Activated CD4-positive, alpha-beta T cell treated with anti-CD3 and anti-CD28 coated beads, Interleukin-2, amount 50 U/mL, for 16 hours (primary cell): ENCODE results near the gene TOP1.

Experiments
- DNase-seq: peaks from one replicate; pipeline ENCODE4 v3.0.0-alpha.2; 2020

Gene TOP1

DNA sequence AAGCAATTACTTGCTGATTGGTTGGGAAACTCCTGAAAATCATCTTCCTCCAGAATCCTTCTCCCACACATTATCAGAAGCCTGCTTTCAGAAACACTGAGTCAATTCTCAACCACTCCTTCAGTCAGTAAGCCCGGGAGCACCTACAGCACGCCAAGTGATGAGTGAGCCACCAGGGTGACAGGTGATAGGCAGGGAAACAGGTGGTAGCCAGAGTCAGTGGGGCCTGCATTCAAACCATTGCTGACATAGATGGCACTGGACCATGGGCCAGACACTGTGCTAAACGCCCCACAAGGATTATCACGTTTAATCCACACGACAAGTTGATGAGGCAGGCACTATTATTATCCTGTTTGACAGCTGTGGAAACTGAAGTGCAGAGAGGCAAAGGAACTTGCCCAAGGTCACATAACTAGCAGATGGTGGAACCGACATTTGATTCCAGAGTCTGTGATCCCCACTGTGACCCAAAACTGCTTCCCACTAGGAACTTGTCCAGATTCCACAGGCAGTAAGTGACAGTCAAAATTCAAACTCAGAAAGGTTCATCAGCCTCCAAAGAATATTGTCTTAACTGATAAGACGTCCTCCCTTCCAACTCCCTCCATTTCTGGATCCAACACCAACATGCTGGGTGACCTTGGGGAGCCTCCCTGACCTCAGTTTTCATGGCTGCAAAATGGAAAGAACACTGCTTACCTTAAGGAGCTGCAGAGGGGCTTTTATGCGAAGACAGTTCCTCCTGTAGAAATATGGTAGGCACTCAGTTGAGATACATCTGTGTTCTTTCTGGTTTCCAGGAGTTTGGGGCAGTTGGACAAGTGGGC lies 23.9 kb upstream of the TOP1 start:
- DNase-seq, result peak; percentile 32

DNA sequence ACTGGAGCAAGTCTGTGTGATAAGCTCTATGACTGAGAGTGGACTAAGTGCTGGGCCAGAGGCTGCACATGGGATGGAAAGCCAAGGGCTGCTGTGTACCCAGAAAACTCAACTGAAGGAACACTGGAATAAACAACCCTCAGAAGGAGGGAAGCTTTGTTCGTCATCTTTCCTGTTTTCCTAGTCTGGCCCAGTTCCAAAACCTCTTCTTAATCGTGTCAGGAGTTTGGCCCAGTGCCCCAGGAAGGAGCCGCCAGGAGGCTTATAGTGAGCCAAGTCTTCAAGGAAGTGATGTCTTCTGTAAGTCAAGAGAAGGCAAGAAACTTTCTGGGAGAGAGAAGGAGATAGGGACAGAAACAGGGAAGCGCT lies 23.3 kb upstream of the TOP1 start:
- no peak for DNase-seq

DNA sequence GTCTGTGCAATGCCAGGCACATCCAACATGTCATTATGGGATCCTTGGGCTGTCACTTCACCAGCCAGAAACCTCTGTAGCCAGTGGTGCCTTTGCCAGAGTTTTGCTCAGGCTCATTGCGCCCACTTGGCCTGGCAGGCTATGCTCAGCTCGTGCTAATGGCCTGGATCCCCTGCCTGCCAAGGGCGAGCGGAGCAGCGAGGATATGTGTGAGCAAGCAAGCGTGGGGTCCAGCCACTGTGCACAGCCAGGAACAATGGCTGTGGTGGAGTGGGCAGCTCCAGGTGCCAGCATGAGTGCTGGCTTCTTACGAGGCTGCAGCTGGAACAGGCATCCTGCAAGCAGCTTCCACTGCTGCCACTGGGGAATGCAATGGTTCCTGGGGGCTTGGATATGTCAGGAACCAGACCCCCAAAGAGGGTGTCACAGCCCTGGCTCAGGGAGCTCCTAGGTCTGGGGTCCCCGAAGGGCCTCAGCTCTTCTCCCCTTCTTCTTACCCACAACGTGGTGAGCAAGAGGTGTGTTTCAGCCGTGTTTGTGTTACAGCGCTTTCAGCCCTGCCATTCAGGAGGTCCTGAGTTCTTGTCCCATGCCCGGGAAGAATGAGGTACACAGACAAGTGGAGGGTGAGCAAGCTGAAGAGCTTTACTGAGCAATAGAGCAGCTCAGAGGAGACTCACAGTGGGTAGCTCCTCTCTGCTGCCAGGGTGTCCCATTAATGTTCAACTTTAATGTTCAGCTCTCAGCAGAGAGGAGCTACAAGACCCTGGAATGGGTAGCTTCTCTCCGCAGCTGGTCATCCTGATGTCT lies 22.3 kb upstream of the TOP1 start:
- DNase-seq, result no peak

DNA sequence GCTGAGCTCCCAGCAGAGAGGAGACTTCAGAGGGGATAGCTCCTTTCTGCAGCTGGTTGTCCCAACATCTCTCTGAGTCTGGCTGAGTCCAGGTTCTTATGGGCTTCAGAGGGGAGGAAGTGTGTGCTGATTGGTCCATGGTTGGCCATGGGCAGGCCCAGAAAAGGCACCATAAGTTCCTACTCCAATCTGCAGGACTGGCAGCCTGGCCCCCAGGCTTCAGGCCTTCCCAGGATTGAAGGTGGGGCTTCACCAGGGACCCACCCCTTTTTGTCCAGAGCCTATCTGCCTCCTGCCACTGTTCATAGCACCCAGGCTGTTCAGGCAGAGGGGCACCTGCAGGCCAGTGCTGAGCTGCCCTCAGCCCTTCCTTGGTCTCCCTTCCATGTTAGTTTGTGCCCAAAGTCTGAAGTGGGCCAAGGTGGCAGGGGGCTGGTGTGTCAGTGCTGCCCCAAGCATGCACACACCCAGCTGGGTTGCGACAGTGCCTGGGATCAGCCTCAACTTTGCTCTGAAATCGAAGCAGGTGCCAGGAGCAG lies 21.6 kb upstream of the TOP1 start:
- DNase-seq, result no peak

DNA sequence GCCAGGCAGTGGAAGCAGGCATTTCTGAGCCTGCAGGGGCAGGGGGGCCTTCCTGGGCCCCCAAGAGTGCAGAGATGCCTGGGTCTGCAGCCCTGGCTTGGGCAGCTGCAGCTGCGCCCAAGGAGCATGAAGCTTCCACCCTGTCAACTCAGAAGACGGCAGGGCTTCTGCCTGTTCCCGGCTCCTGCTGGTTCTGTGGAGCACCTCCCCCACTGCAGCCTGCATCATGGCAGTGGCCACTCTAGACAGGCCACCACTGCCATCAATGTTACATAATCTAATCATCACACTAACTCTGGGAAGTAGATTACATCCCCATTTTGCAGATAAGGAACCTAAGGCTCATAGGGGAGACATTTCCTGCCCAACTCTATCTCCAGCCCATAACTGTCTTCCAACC lies 21.1 kb upstream of the TOP1 start:
- no peak for DNase-seq

DNA sequence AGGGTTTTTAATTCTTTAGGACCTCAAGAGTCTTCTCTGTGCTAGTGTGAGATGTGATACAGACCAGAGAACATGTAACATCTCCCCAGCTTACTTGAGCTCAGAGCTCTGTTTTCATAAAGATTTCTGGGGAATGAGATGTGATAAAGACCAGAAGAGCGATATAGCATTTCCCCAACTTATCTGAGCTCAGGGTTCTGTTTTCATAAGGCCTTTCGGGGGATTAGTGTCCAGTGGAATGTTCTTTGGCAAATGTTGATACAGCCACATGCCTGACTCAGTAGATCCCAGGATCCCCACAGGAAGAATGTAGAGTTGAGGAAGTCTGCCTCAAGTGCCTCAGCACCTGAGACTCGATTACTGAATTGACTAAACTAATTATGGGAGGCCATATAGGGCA lies 18.7 kb upstream of the TOP1 start:
- DNase-seq, result no peak

DNA sequence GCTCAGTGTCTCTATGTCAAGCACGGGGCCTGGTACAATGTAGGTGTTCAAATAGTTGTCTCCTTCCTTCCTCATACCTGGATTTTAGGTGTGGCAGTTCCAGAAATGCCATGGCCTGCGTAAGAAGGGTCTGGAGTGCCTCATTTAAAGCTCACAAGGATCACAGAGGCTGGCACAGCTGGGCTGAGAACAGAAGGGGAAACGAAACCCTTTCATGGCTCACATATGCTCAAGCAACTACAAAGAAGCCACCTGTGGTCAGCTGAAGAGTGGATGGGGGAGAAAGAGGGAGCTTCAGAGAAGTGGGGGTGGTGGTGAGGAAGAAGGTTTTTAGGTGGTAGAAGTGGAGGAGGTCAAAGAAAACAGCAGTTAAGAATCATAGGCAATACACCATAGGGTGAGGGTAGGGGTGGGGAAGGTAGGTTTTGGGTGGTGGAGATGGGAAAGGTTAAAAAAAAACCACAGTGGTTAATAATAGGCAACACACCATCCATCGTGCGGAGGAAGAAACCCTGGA lies 17.0 kb upstream of the TOP1 start:
- DNase-seq, result no peak

DNA sequence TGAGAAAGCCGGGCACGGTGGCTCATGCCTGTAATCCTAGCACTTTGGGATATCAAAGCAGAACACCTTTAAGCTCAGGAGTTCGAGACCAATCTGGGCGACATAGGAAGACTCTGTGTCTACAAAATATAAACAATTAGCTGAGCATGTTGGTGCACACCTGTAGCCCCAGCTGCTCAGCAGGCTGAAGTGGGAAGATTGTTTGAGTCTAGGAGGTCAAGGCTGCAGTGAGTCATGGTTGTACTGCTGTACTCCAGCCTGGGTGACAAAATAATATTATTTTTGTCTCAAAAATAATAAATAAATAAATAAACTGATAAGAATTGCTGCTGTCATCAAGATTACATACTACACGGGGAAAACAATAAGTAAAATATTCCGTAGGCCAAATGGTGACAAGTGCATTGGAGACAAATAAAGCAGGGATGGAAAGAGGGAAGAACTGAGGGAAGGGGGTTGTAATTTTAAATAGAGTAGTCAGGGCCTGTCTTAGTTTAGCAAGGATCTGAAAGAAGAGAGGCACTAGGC lies 14.0 kb upstream of the TOP1 start:
- DNase-seq, result no peak

DNA sequence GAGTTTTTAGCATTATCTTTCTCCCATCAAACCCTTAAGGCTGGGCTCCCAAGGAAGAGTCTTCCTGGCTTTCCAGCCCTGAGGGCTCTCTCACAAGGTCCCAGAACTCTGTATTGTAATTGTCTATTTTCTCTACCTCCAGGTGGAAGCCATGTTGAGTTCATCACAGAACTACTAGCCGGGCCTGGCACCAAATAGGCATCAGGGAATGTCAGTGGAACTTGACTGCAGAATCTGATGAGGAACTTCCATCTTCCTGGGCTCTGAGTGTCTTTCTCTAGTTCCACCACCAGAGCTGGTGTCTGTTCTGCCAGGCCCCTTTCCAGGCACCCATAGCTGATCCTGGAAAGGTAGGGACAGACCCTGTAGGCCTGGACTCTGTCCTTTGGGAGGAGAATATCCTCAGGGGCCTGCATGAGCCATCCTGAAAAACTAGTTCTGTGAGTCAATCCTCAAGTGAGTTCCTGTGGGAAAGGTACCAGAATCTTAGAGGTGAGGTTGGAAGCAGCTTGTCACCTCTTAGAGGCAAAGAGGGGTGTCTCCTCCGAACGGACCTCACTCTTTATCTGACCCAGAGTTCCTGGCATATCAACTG lies 11.1 kb upstream of the TOP1 start:
- DNase-seq, result no peak

DNA sequence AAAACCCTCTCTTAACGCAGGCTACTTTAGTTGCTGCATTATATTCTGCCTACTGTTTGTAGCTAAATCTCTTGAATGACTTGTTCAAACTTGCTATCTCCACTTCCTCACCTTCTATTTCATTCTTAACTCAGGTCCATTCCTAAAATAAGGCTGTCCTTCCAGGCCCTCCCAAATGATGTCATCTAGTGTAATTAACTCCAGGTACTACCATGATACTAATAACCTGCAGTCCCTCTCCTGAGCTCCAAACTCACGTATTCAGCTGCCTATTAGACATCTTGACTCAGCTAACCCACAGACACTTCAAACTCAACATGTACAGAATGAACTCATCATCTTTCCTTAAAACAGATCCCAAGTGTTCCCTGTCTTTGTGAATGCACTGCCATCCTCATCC lies 10.5 kb upstream of the TOP1 start:
- no peak for DNase-seq

DNA sequence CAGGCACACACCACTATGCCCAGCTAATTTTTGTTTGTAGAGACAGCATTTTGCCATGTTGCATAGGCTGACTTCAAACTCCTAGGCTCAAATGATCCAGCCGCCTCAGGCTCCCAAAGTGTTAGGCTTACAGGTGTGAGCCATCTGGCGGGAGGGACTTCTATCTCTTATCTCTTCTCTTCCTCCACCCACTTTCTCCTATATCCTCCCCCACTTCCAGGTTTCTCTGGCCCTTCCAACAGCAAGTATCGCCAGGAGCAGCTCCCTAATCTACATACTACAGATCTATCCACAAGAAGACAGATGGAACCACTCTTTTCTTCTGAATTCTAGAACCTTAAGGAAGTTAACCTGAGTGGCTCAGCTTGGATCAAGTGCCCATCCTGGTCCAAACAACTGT lies 5.1 kb upstream of the TOP1 start:
- DNase-seq, result no peak

DNA sequence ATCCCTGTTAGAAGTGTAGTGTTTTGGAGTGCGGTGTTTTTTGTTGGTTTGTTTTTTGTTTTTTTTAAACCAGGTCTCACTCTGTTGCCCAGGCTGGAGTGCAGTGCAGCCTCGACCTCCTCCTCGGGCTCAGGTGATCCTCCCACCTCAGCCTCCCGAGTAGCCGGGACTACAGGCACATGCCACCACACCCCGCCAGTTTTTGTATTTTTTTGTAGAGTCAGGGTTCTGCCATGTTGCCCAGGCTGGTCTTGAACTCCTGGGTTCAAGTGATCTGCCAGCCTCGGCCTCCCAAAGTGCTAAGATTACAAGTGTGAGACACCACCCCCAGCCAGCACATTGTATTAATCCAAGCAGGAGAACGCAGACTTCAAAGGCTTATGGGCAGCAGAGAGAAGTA lies 1.3 kb upstream of the TOP1 start:
- no peak for DNase-seq

DNA sequence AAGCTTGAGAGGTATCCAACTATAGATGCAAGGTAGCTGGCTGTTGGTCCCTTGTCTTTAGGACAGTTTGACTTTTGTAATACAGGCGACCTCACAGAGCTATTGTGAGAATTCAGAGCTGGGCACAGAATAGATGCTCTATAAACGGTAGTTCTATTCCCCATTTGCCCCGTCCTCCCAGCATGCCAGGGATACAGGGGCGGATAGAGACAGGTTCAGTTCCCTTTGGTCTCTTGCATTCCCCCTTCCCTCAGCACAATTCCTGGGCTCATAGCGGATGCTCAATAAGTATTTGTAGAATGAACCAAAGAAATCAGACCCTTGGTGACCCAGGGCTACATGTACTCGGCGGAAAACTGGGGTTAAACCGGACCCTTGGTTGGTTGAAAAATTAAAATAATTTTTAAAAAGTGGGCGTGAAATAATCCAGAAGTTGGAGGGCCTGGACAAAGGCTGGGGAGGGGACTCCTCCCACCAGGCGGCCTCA lies 707 bp upstream of the TOP1 start:
- no peak for DNase-seq

DNA sequence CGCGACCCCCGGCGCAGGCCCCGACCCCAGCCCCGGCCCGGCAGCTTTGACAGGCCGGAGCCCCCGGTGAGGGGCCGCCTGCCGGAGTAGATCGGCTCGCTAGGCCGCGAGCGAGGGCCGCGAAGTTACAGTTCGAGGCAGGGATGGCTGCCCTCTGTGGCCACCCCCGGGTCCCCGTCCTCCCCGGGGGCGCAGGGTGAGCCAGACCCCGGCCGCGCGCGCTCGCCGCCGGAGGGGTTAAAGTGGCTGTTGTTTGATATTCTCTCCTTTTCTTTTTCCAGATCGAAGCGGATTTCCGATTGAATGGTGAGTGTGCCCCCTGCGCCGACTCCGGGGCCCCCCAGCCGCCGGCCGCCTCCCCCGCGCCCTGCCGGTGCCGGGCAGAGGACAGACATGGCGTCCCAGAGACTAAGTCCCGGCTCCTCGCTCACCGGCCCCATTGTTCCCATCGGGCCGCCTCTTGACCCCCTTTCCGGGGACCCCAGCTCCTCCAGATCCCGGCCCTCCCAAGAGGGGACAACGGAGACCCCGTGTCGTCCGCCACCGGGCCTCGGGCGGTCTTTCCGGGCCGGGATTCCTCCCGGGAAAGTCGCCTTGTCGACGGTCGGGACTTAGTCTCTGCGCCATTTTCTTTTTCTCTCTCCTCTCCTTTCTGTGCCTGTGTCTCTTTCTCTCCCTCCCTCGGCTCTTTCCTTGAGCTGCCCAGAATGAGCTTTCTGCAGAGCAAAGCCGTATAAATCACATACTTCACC lies 704 bp downstream of the TOP1 start:
- DNase-seq, result no peak

DNA sequence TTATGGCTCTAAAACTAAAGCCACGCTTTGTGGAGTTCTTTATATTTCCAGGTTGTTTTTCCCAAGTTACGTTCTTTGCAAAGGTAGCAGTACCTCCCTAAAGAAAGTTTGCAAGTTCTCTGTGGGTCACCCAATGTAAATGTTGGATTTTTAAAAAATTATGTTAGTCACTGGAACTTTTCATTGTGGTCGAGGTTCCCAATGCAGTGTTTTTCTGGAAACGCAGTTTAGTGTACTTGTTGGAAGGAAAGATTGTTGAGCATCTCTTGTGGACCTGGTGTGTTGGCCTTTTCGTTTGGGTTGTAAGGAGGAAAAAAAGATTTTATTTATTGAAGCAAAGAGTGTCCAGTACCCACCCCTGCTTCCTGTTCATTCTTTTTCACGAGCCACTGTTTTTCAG lies 1.4 kb downstream of the TOP1 start:
- no peak for DNase-seq

DNA sequence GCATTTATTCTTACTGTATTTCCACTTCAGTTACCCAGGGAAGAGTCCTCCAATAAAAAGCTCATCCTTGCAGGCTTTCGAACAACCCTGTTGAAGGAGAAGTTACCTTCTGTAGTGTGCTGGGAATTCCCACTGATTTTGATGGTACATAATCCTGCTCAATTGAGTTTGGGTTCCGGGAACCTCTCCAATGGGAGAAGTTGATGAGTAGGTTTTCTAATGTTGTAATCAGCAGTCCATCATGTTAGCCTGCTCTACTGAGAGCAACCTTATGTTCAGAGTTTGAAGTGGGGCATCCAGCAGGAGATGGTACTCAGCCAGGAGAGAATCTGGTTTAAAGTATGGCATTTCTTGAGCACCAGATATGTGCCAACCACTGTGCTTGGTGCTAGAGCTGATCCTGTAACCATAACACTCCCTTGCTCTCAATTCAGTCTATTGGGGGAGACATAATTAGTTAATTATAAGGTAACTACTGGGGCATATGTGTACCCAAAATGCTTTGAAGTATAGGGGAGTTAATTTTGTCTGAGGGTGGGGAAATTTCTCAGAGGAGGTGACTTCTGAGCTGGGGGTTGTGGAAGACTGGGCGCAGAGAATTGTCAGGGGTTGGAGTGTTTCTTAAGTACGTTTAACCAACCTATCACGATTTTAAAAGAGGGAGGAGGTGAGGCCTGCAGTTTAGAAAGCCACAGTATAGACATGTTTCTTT lies 2.1 kb downstream of the TOP1 start:
- no peak for DNase-seq

DNA sequence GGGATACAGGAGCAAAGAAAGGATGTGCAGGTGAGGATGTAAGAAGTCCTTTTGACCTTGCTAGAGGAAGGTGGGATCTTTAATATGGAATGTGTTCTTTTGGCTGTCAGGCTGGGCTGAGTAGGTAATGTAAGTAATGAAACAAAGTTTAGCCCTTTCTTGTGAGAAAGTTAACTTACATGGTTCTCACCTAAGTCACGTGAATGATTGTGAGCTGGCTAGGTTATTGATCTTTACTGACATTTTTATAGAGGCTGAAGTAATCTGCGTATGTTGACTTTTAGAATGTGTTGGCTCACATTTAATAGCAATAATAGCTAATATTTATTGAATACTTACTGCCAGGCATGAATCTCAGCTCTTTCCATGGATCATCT lies 2.6 kb downstream of the TOP1 start:
- no peak for DNase-seq

DNA sequence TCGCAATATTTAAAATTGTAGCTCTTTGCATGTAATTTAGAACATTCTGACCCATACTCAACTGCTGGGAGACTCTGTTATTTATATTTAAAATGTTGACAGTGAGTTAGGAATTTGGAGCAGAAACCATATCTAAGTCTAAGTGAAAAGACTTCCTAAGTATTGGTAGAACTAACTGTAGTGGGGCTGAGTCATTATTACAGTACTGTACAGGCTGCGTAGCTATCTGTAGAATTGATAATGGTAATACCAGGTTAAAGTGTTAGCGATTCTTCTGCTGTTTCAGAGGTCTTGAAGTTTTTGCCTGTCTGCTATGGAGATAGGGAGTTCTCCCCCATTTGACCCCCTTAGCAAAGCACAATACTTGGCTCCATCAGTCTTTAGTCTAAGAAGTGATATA lies 3.6 kb downstream of the TOP1 start:
- no peak for DNase-seq

DNA sequence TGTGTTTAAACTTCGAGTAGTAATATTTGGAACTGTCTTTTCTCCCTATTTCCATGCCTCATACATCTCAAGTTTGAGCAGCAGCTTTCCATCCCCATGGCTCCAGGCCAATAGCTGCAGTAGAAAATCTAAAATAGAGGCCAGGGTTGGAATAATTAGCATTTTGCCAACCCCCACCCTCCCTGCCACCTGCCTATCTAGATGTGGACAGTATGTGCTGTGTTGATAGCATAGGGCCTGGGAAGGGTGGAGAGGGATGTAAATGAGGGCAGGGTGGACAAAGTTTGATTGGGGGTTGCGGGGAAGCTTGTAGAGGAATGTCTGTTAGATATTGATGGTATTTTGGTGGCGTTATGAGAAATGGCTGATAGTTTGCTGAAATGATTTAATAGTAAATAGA lies 5.6 kb downstream of the TOP1 start:
- DNase-seq, result no peak

DNA sequence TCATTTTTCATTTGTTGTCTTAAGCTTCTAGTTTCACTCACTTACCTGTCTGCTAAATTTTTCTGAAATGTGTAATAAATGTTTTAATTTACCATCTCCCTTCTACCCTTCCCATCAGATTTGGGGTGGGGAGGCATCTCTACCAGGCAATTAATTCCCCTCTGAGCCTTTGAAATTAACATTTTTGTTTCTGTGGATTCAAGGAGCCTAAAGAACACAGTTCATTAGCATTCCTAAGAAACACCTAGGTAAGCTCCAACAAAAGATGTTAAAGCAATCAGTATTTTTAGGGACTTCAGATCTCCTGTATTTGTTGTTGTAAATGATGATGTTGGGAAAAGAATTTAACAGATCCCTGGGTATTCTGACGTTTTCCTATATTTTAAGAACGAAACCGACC lies 6.6 kb downstream of the TOP1 start:
- DNase-seq, result no peak

DNA sequence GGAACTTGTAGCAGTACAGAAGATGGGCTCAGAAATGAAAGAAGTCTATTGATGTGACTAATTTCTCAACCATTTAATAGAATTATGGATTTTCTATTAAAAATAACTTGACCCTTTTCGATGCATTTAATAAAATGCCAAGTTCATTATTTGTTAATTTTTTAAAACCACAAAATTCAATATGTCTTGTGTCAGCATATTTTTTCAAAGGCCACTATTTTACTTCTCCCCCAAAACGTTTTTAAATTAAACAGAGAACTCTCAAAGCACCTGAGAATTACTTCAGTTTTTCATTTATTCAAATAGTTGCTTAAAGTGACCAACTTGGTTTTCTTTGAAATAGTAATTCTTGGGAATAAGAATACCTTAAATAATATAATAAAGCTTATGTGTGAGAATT lies 8.6 kb downstream of the TOP1 start:
- DNase-seq, result no peak
